Left ventricle myocardium inferior (tissue), 1 donor: ENCODE results near the gene NDUFV1. TPM values are rescaled to one million over a fixed set of nuclear protein-coding genes. Genes with fewer than 3 reads are reported as not detected.
"Not testable (repeated sequence)": the region's sequence is repeated elsewhere in the genome, so short reads cannot be mapped to it uniquely, and the experiment has no call there.

ENCODE experiments used
- DNase-seq: peaks from one replicate; pipeline ENCODE4 v3.0.0-alpha.2; 2020
- H3K27ac ChIP-seq: fragments of 200-600 bp; replicated peaks from 2 replicates; pipeline ENCODE4 v1.8.0; 2021
- H3K27me3 ChIP-seq: fragments of 200-600 bp; 2 replicates; pipeline ENCODE4 v1.8.0; 2021; ENCODE audit warnings: low read depth
- H3K36me3 ChIP-seq: fragments of 200-600 bp; 2 replicates; pipeline ENCODE4 v1.8.0; 2021
- H3K4me1 ChIP-seq: fragments of 200-600 bp; 2 replicates; pipeline ENCODE4 v1.8.0; 2021
- H3K4me3 ChIP-seq: fragments of 200-600 bp; 2 replicates; pipeline ENCODE4 v1.8.0; 2021; ENCODE audit warnings: mild to moderate bottlenecking, moderate library complexity
- H3K9me3 ChIP-seq: fragments of 200-600 bp; replicated peaks from 2 replicates; pipeline ENCODE4 v1.8.0; 2021
- intact Hi-C: fragments of 100-400 bp; cut with micrococcal nuclease; formaldehyde crosslinking; loops from one replicate; pipeline ENCODE4 v1.11.0; 2022
- total RNA-seq: library from RNA; stranded (reverse); fragmentation: NEBNext Ultra II Directional; extraction: Animal tissue kit (Norgen Biotek cat#: 25700); gene quantifications from one replicate; pipeline ENCODE4 v1.2.1, GENCODE V29; 2021
- TF ChIP-seq, protein P1 (sequence below): fragments of 200-600 bp; IDR thresholded peaks from 2 replicates; pipeline ENCODE4 v1.8.0; 2021; ENCODE audit warnings: antibody characterized with exemption, mild to moderate bottlenecking, borderline replicate concordance
- donor health status: DM: no; HTN: yes; CAD: no; lungs with severe emphysema.

NDUFV1 gene
- total RNA-seq, 1 donor from 2014 or later: 640 TPM

DNA sequence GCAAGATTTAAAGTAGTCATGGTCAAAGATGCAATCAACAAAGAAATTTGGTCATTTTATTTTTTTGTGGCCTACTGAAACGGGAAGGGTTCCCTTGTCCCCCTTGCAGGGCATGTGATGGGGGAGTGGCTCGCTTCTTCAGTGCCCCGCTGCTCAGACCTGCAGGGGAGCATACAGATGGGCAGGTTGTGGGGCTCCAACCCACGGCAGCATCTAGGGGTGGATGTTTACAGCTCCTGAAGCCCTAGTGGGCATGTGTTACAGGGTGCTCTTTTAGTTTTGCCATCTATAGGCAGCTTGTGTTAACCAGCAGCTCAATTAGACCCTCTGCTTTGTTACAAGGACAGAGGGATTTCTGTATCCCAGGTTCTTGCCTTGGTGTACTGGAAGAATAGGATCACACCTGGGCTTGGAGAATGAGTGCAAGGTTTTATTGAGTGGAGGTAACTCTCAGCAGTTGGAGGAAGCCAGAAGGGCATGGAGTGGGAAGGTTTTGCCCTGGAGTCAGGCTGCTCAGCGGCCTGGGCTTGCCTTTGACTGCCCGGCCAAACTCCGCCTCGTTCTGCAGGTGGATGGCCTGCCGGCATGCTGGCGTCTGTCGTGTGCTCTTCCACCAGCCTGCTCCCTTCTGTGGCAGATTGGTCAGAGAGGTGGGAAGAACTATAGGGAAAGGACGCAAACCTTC, 13.7 kb upstream of the NDUFV1 start:
- DNase-seq: no peak
- TF ChIP-seq, protein P1, sequence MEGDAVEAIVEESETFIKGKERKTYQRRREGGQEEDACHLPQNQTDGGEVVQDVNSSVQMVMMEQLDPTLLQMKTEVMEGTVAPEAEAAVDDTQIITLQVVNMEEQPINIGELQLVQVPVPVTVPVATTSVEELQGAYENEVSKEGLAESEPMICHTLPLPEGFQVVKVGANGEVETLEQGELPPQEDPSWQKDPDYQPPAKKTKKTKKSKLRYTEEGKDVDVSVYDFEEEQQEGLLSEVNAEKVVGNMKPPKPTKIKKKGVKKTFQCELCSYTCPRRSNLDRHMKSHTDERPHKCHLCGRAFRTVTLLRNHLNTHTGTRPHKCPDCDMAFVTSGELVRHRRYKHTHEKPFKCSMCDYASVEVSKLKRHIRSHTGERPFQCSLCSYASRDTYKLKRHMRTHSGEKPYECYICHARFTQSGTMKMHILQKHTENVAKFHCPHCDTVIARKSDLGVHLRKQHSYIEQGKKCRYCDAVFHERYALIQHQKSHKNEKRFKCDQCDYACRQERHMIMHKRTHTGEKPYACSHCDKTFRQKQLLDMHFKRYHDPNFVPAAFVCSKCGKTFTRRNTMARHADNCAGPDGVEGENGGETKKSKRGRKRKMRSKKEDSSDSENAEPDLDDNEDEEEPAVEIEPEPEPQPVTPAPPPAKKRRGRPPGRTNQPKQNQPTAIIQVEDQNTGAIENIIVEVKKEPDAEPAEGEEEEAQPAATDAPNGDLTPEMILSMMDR: no peak
- intact Hi-C loops: no loop called here

GRCh38 chr11:67593565-67593905, 13.2 kb upstream of the NDUFV1 start:
- Histone ChIP-seq H3K27me3 (no peaks in the 10 kb centered on the region), H3K9me3 (no peaks in the 10 kb centered on the region), H3K27ac (no peak overlapping the region), H3K4me3 (no peak overlapping the region), H3K4me1 (no peaks in the 10 kb centered on the region), H3K36me3 (peaks cover 9% of the 10 kb centered on the region)
- DNase-seq: no peak
- intact Hi-C loops: no loop called here
- TF ChIP-seq, protein P1: no peak

More for the DNA sequence above, 13.7 kb upstream of the NDUFV1 start:
- Histone ChIP-seq H3K27me3 (no peaks in the 10 kb centered on the region), H3K27ac (no peak overlapping the region), H3K4me1 (no peaks in the 10 kb centered on the region), H3K36me3 (peaks cover 14% of the 10 kb centered on the region), H3K9me3 (no peaks in the 10 kb centered on the region), H3K4me3 (no peak overlapping the region)

- TF ChIP-seq, protein P1: no peak
- Histone ChIP-seq H3K4me3 (no peak overlapping the region), H3K9me3 (no peaks in the 10 kb centered on the region), H3K27ac (no peak overlapping the region), H3K4me1 (no peaks in the 10 kb centered on the region), H3K36me3 (peaks cover 1% of the 10 kb centered on the region), H3K27me3 (no peaks in the 10 kb centered on the region)
- intact Hi-C loops: no loop called here
- DNase-seq: no peak
Observed at GRCh38 chr11:67594480-67594879, 12.3 kb upstream of the NDUFV1 start.

- intact Hi-C loops: no loop called here
Observed at GRCh38 chr11:67596753-67597300, 9.9 kb upstream of the NDUFV1 start.

DNA sequence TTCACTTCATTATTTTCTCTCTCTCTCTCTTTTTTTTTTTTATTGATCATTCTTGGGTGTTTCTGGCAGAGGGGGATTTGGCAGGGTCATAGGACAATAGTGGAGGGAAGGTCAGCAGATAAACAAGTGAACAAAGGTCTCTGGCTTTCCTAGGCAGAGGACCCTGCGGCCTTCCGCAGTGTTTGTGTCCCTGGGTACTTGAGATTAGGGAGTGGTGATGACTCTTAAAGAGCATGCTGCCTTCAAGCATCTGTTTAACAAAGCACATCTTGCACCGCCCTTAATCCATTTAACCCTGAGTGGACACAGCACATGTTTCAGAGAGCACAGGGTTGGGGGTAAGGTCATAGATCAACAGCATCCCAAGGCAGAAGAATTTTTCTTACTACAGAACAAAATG, 9.3 kb upstream of the NDUFV1 start:
- not testable (repeated sequence) for H3K27me3 ChIP-seq, DNase-seq, H3K27ac ChIP-seq

More at GRCh38 chr11:67596753-67597300, 9.9 kb upstream of the NDUFV1 start:
- no peak overlapping the region for H3K27ac ChIP-seq
- no peak overlapping the region for H3K4me3 ChIP-seq
- H3K9me3 ChIP-seq: no peaks in the 10 kb centered on the region
- DNase-seq: no peak
- H3K4me1 ChIP-seq: no peaks in the 10 kb centered on the region
- TF ChIP-seq, protein P1: no peak
- H3K27me3 ChIP-seq: peaks cover 4% of the 10 kb centered on the region
- H3K36me3 ChIP-seq: no peaks in the 10 kb centered on the region

DNA sequence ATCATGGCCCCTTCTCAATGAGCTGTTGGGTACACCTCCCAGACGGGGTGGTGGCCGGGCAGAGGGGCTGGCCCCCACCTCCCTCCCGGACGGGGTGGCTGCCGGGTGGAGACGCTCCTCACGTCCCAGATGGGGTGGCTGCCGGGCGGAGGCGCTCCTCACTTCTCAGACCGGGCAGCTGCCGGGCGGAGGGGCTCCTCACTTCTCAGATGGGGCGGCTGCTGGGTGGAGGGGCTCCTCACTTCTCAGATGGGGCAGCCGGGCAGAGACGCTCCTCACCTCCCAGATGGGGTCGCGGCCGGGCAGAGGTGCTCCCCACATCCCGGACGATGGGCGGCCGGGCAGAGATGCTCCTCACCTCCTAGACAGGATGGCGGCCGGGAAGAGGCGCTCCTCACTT, 8.8 kb upstream of the NDUFV1 start:
- H3K27me3 ChIP-seq, H3K4me1 ChIP-seq, intact Hi-C loops, H3K4me3 ChIP-seq, H3K27ac ChIP-seq, DNase-seq, H3K36me3 ChIP-seq, H3K9me3 ChIP-seq: not testable (repeated sequence)

More for the DNA sequence above, 9.3 kb upstream of the NDUFV1 start:
- H3K4me1 ChIP-seq, H3K9me3 ChIP-seq, intact Hi-C loops, H3K4me3 ChIP-seq, H3K36me3 ChIP-seq: not testable (repeated sequence)
